SJCRH30 (cell line): Measurements from ENCODE around the gene BTG4. TPM values are rescaled to one million over a fixed set of nuclear protein-coding genes. Genes with fewer than 3 reads are reported as not detected.

Experiments used
- DNase-seq, 2 experiments: peaks; one replicate each; pipeline ENCODE4 v3.0.0-alpha.2; 2015 to 2020
- H3K27ac ChIP-seq: fragments of 250-450 bp; sonication (Bioruptor Pico); 2 replicates; pipeline ENCODE4 v1.5.1; 2020; ENCODE audit warnings: mild to moderate bottlenecking, moderate library complexity
- H3K27me3 ChIP-seq: fragments of 250-450 bp; sonication (Bioruptor Pico); 2 replicates; pipeline ENCODE4 v1.5.1; 2020; ENCODE audit warnings: mild to moderate bottlenecking, moderate library complexity
- H3K36me3 ChIP-seq: fragments of 250-450 bp; sonication (Bioruptor Pico); 2 replicates; pipeline ENCODE4 v1.5.1; 2020; ENCODE audit warnings: mild to moderate bottlenecking, moderate library complexity
- H3K4me1 ChIP-seq: fragments of 250-450 bp; sonication (Bioruptor Pico); 2 replicates; pipeline ENCODE4 v1.5.1; 2020; ENCODE audit warnings: mild to moderate bottlenecking, moderate library complexity
- H3K4me3 ChIP-seq: fragments of 250-450 bp; sonication (Bioruptor Pico); 2 replicates; pipeline ENCODE4 v1.5.1; 2020; ENCODE audit warnings: mild to moderate bottlenecking, moderate library complexity
- H3K9me3 ChIP-seq: fragments of 250-450 bp; sonication (Bioruptor Pico); replicated peaks from 2 replicates; pipeline ENCODE4 v1.5.1; 2020; ENCODE audit warnings: mild to moderate bottlenecking, moderate library complexity
- total RNA-seq: library from RNA; depleted of rRNA; stranded (reverse); fragments of >200 nt; shearing (Covaris generic); gene quantifications from 2 replicates; pipeline ENCODE4 v1.2.3, GENCODE V29; 2014

The BTG4 gene
- total RNA-seq, 1 experiment from 2014 or later, result not detected

- Histone ChIP-seq H3K4me3 (no peak overlapping the region), H3K27me3 (0 out of 2 replicates have a peak, but pooled peaks cover 6% of the 10 kb centered on the region), H3K27ac (no peak overlapping the region), H3K4me1 (no peaks in the 10 kb centered on the region), H3K36me3 (no peaks in the 10 kb centered on the region), H3K9me3 (no peaks in the 10 kb centered on the region)
- DNase-seq, result no peak
Measured at GRCh38 chr11:111525456-111525855, 13.3 kb upstream of the BTG4 start.

- Histone ChIP-seq H3K9me3 (no peaks in the 10 kb centered on the region), H3K4me1 (no peaks in the 10 kb centered on the region), H3K4me3 (no peak overlapping the region), H3K27me3 (0 out of 2 replicates have a peak, but pooled peaks cover 6% of the 10 kb centered on the region), H3K36me3 (no peaks in the 10 kb centered on the region), H3K27ac (no peak overlapping the region)
- DNase-seq, result no peak
Measured at GRCh38 chr11:111524056-111524455, 11.9 kb upstream of the BTG4 start.

GRCh38 chr11:111523343-111523742 lies 11.2 kb upstream of the BTG4 start:
- Histone ChIP-seq H3K27me3 (0 out of 2 replicates have a peak, but pooled peaks cover 6% of the 10 kb centered on the region), H3K4me3 (no peak overlapping the region), H3K27ac (no peak overlapping the region), H3K4me1 (no peaks in the 10 kb centered on the region), H3K9me3 (no peaks in the 10 kb centered on the region), H3K36me3 (no peaks in the 10 kb centered on the region)
- DNase-seq, result no peak

- Histone ChIP-seq H3K4me1 (no peaks in the 10 kb centered on the region), H3K27me3 (0 out of 2 replicates have a peak, but pooled peaks cover 6% of the 10 kb centered on the region), H3K27ac (no peak overlapping the region), H3K4me3 (no peak overlapping the region), H3K36me3 (no peaks in the 10 kb centered on the region), H3K9me3 (no peaks in the 10 kb centered on the region)
- DNase-seq, result no peak
Measured at GRCh38 chr11:111522426-111522825, 10.2 kb upstream of the BTG4 start.

- Histone ChIP-seq H3K27ac (no peak overlapping the region), H3K36me3 (no peaks in the 10 kb centered on the region), H3K27me3 (0 out of 2 replicates have a peak, but pooled peaks cover 6% of the 10 kb centered on the region), H3K4me1 (no peaks in the 10 kb centered on the region), H3K9me3 (no peaks in the 10 kb centered on the region), H3K4me3 (no peak overlapping the region)
- no peak for DNase-seq
Measured at GRCh38 chr11:111521135-111521534, 8.9 kb upstream of the BTG4 start.

- Histone ChIP-seq H3K4me1 (no peaks in the 10 kb centered on the region), H3K4me3 (no peak overlapping the region), H3K36me3 (no peaks in the 10 kb centered on the region), H3K27ac (no peak overlapping the region), H3K27me3 (0 out of 2 replicates have a peak, but pooled peaks cover 6% of the 10 kb centered on the region), H3K9me3 (no peaks in the 10 kb centered on the region)
- no peak for DNase-seq
Measured at GRCh38 chr11:111520560-111520959, 8.4 kb upstream of the BTG4 start.

GRCh38 chr11:111518668-111519067 lies 6.5 kb upstream of the BTG4 start:
- Histone ChIP-seq H3K9me3 (no peaks in the 10 kb centered on the region), H3K4me1 (no peaks in the 10 kb centered on the region), H3K27me3 (0 out of 2 replicates have a peak, but pooled peaks cover 5% of the 10 kb centered on the region), H3K27ac (no peak overlapping the region), H3K36me3 (no peaks in the 10 kb centered on the region), H3K4me3 (no peak overlapping the region)
- DNase-seq, result no peak

- DNase-seq, result no peak
- Histone ChIP-seq H3K27me3 (no peaks in the 10 kb centered on the region), H3K36me3 (no peaks in the 10 kb centered on the region), H3K9me3 (no peaks in the 10 kb centered on the region), H3K4me1 (no peaks in the 10 kb centered on the region), H3K4me3 (no peak overlapping the region), H3K27ac (no peak overlapping the region)
Measured at GRCh38 chr11:111515591-111515990, 3.4 kb upstream of the BTG4 start.

GRCh38 chr11:111514216-111515031 lies 2.2 kb upstream of the BTG4 start, which contains the start of gene HOATZ:
TSS of gene HOATZ (plus strand) at chr11:111514778. CDS start at chr11:111514785, 7 bp downstream.
- no peak for DNase-seq
- H3K27ac ChIP-seq, result no peak within 1 kb of the TSS
- H3K4me1 ChIP-seq, result no peaks in the 10 kb centered on the region
- H3K4me3 ChIP-seq, result no peak within 1 kb of the TSS
- H3K9me3 ChIP-seq, result no peaks in the 10 kb centered on the region
- H3K27me3 ChIP-seq, result no peaks in the 10 kb centered on the region
- no peaks in the 10 kb centered on the region for H3K36me3 ChIP-seq

GRCh38 chr11:111513240-111513605 lies 1.0 kb upstream of the BTG4 start:
- Histone ChIP-seq H3K27ac (no peak overlapping the region), H3K4me3 (no peak overlapping the region), H3K27me3 (no peaks in the 10 kb centered on the region), H3K9me3 (no peaks in the 10 kb centered on the region), H3K36me3 (no peaks in the 10 kb centered on the region), H3K4me1 (no peaks in the 10 kb centered on the region)
- no peak for DNase-seq

- H3K9me3 ChIP-seq, result no peaks in the 10 kb centered on the region
- H3K4me3 ChIP-seq, result no peak overlapping the region
- H3K36me3 ChIP-seq, result no peaks in the 10 kb centered on the region
- no peaks in the 10 kb centered on the region for H3K27me3 ChIP-seq
- H3K4me1 ChIP-seq, result no peaks in the 10 kb centered on the region
- H3K27ac ChIP-seq, result no peak overlapping the region
- DNase-seq, result no peak
Measured at GRCh38 chr11:111510311-111510710, 1.9 kb downstream of the BTG4 start.

GRCh38 chr11:111502611-111503010 lies 9.6 kb downstream of the BTG4 start:
- Histone ChIP-seq H3K4me3 (no peak overlapping the region), H3K4me1 (no peaks in the 10 kb centered on the region), H3K27ac (no peak overlapping the region), H3K27me3 (no peaks in the 10 kb centered on the region), H3K36me3 (no peaks in the 10 kb centered on the region), H3K9me3 (no peaks in the 10 kb centered on the region)
- no peak for DNase-seq

GRCh38 chr11:111500481-111500880 lies 11.7 kb downstream of the BTG4 start:
- Histone ChIP-seq H3K36me3 (no peaks in the 10 kb centered on the region), H3K4me3 (no peak overlapping the region), H3K9me3 (no peaks in the 10 kb centered on the region), H3K27ac (no peak overlapping the region), H3K4me1 (no peaks in the 10 kb centered on the region), H3K27me3 (no peaks in the 10 kb centered on the region)
- DNase-seq, result no peak

GRCh38 chr11:111499483-111499882 lies 12.7 kb downstream of the BTG4 start:
- DNase-seq, result no peak

GRCh38 chr11:111494040-111494439 lies 18.1 kb downstream of the BTG4 start:
- no peak for DNase-seq
- Histone ChIP-seq H3K27me3 (no peaks in the 10 kb centered on the region), H3K4me1 (no peaks in the 10 kb centered on the region), H3K4me3 (no peak overlapping the region), H3K9me3 (no peaks in the 10 kb centered on the region), H3K27ac (no peak overlapping the region), H3K36me3 (no peaks in the 10 kb centered on the region)

More at GRCh38 chr11:111499483-111499882, 12.7 kb downstream of the BTG4 start:
- no peaks in the 10 kb centered on the region for H3K9me3 ChIP-seq
- no peaks in the 10 kb centered on the region for H3K4me1 ChIP-seq
- no peaks in the 10 kb centered on the region for H3K27me3 ChIP-seq
- H3K36me3 ChIP-seq, result no peaks in the 10 kb centered on the region
- H3K4me3 ChIP-seq, result no peak overlapping the region
- no peak overlapping the region for H3K27ac ChIP-seq

- no peak for DNase-seq
Measured at GRCh38 chr11:111490496-111490895, 21.7 kb downstream of the BTG4 start.

More at GRCh38 chr11:111490496-111490895, 21.7 kb downstream of the BTG4 start:
- no peak overlapping the region for H3K27ac ChIP-seq
- no peaks in the 10 kb centered on the region for H3K27me3 ChIP-seq
- no peaks in the 10 kb centered on the region; the same call in 1 of the 2 replicates for H3K9me3 ChIP-seq
- H3K4me1 ChIP-seq, result no peaks in the 10 kb centered on the region
- H3K36me3 ChIP-seq, result no peaks in the 10 kb centered on the region
- H3K4me3 ChIP-seq, result no peak overlapping the region
